Liver (tissue), 9 donors: ENCODE measurements around the gene AFDN. TPM values are rescaled to one million over a fixed set of nuclear protein-coding genes. Genes with fewer than 3 reads are reported as not detected.

Experiments
- DNase-seq: peaks from one replicate; pipeline ENCODE4 v3.0.0-alpha.2; 2017; ENCODE audit warnings: low spot score
- H3K27ac ChIP-seq, 2 donors: one replicate each; pipeline ENCODE4 v1.7.0; 2013; ENCODE audit warnings: inconsistent platforms in 2 of 2, low read length in 2 of 2, control low read depth in 1 of 2, low read depth in 1 of 2, mild to moderate bottlenecking in 1 of 2
- H3K27me3 ChIP-seq, 4 donors: one replicate each; pipeline versions ENCODE4 v1.6.1 to v1.7.0; 2013; ENCODE audit warnings: low read length in 3 of 4, inconsistent platforms in 1 of 4, mild to moderate bottlenecking in 1 of 4, moderate library complexity in 1 of 4; ENCODE audit not compliant: control insufficient read depth in 4 of 4, insufficient read depth in 4 of 4
- H3K36me3 ChIP-seq, 4 donors: one replicate each; pipeline versions ENCODE4 v1.6.1 to v1.7.0; 2013; ENCODE audit warnings: low read length in 3 of 4, mild to moderate bottlenecking in 3 of 4, low read depth in 1 of 4, moderate library complexity in 1 of 4; ENCODE audit not compliant: control insufficient read depth in 4 of 4, insufficient read depth in 3 of 4
- H3K4me1 ChIP-seq, 4 donors: one replicate each; pipeline versions ENCODE4 v1.6.1 to v1.7.0; 2013; ENCODE audit warnings: low read length in 3 of 4, mild to moderate bottlenecking in 3 of 4, moderate library complexity in 1 of 4; ENCODE audit not compliant: control insufficient read depth in 4 of 4, insufficient read depth in 4 of 4
- H3K4me3 ChIP-seq, 3 donors: one replicate each; pipeline versions ENCODE4 v1.6.1 to v1.7.0; 2013; ENCODE audit warnings: low read length in 3 of 3, control low read depth in 1 of 3, low read depth in 1 of 3, mild to moderate bottlenecking in 1 of 3
- H3K9ac ChIP-seq, 2 donors: one replicate each; pipeline ENCODE4 v1.7.0; 2013; ENCODE audit warnings: low read length in 2 of 2, mild to moderate bottlenecking in 2 of 2, moderate library complexity in 2 of 2, control low read depth in 1 of 2, low read depth in 1 of 2
- H3K9me3 ChIP-seq, 4 donors: one replicate each; pipeline versions ENCODE4 v1.6.1 to v1.7.0; 2013; ENCODE audit warnings: low read length in 3 of 4; ENCODE audit not compliant: control insufficient read depth in 4 of 4
- FOXA1 ChIP-seq: IDR thresholded peaks from 2 replicates; pipeline ENCODE4 v1.6.1; 2016; ENCODE audit warnings: antibody characterized with exemption
- GABPA ChIP-seq, 2 donors: IDR thresholded peaks in 1 of 2; conservative IDR thresholded peaks in 1 of 2; 2 replicates each; pipeline ENCODE4 v1.6.1; 2016; ENCODE audit warnings: antibody characterized with exemption in 2 of 2, mild to moderate bottlenecking in 1 of 2, moderate library complexity in 1 of 2
- HNF4A ChIP-seq, 2 donors: conservative IDR thresholded peaks; 2 replicates each; pipeline ENCODE4 v1.6.1; 2016; ENCODE audit warnings: antibody characterized with exemption in 2 of 2, mild to moderate bottlenecking in 2 of 2
- HNF4G ChIP-seq: IDR thresholded peaks from 2 replicates; pipeline ENCODE4 v1.6.1; 2016; ENCODE audit warnings: antibody characterized with exemption
- JUND ChIP-seq, 2 donors: IDR thresholded peaks; 2 replicates each; pipeline ENCODE4 v1.6.1; 2016; ENCODE audit warnings: antibody characterized with exemption in 2 of 2
- NR2F2 ChIP-seq: IDR thresholded peaks from 2 replicates; pipeline ENCODE4 v1.6.1; 2016; ENCODE audit warnings: antibody characterized with exemption
- RAD21 ChIP-seq, 2 donors: IDR thresholded peaks; 2 replicates each; pipeline ENCODE4 v1.6.1; 2016; ENCODE audit warnings: antibody characterized with exemption in 2 of 2, mild to moderate bottlenecking in 2 of 2
- RXRA ChIP-seq, 2 donors: IDR thresholded peaks; 2 replicates each; pipeline ENCODE4 v1.6.1; 2017 to 2018; ENCODE audit warnings: antibody characterized with exemption in 2 of 2, mild to moderate bottlenecking in 1 of 2
- SP1 ChIP-seq: IDR thresholded peaks from 2 replicates; pipeline ENCODE4 v1.6.1; 2018; ENCODE audit warnings: antibody characterized with exemption, mild to moderate bottlenecking
- TAF1 ChIP-seq: conservative IDR thresholded peaks from 2 replicates; pipeline ENCODE4 v1.6.1; 2016; ENCODE audit warnings: antibody characterized with exemption, mild to moderate bottlenecking
- YY1 ChIP-seq: IDR thresholded peaks from 2 replicates; pipeline ENCODE4 v1.6.1; 2016; ENCODE audit warnings: antibody characterized with exemption, mild to moderate bottlenecking
- WGBS: extraction: QIAGEN DNeasy Blood & Tissue Kit; methylation state at CpG from one replicate; pipeline ENCODE4 v1.1.7; 2013; 5-methylcytosine and 5-hydroxymethylcytosine counted together
- polyA plus RNA-seq, 2 donors: library from polyadenylated mRNA; stranded (reverse) in 1 of 2; unstranded in 1 of 2; fragments of 200-250 nt in 1 of 2; fragments of >200 nt in 1 of 2; fragmentation: Nextera tagmentation in 1 of 2; extraction: Ambion mirVana in 1 of 2; gene quantifications; one replicate each; pipeline versions ENCODE4 v1.2.1 to v1.2.3, GENCODE V29; 2013 to 2015
- total RNA-seq, 2 donors: library from RNA; depleted of rRNA; stranded (reverse); fragments of >200 nt; gene quantifications; one replicate each; pipeline ENCODE4 v1.2.3, GENCODE V29; 2014
- TF ChIP-seq, protein P1 (sequence below): IDR thresholded peaks from 2 replicates; pipeline ENCODE4 v1.6.1; 2016; ENCODE audit warnings: antibody characterized with exemption
- TF ChIP-seq, protein P2 (sequence below): IDR thresholded peaks from 2 replicates; pipeline ENCODE4 v1.6.1; 2016; ENCODE audit warnings: antibody characterized with exemption, mild to moderate bottlenecking
- donor health status: healthy.
- donor health status: healthy.
- donor health status: healthy.
- donor health status: healthy.
- donor health status: healthy.

AFDN gene
- total and polyA plus RNA-seq, 4 donors: 21.3 to 145 (median 29.3) TPM

DNA sequence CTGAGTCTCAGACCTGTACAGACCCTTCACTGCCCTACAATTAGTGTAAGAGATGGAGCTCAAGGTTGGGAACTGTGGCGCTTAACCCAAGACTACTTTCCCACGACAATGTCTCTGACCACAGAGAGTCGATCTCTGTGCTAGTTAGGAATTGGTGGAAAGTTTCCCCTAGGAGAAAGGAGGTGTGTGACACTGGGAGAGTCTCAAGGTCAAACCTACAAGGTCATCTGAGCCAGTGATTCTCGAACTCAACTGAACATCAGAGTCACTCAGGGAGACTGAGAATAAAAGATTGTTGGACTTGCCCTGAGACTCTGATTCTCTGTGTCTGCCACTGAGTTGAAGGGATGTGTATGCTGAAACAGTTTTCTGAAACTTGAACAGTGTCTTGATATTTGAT is 9.7 kb upstream of the AFDN start:
- no peaks in the 10 kb centered on the region for H3K36me3 ChIP-seq
- no peak overlapping the region for H3K27ac ChIP-seq
- WGBS: 95% methylated on average over 4 of the region's 4 CpGs
- no peak for TF ChIP-seq GABPA (IDR thresholded peaks at IDR 0.05 in 1 of 2, conservative IDR thresholded peaks at IDR 0.05 in 1 of 2)
- TF ChIP-seq HNF4G: no peak
- H3K4me3 ChIP-seq: no peak overlapping the region
- no peaks in the 10 kb centered on the region for H3K4me1 ChIP-seq
- H3K9ac ChIP-seq: no peak overlapping the region
- DNase-seq: no peak
- no peaks in the 10 kb centered on the region for H3K9me3 ChIP-seq
- no peaks in the 10 kb centered on the region for H3K27me3 ChIP-seq

DNA sequence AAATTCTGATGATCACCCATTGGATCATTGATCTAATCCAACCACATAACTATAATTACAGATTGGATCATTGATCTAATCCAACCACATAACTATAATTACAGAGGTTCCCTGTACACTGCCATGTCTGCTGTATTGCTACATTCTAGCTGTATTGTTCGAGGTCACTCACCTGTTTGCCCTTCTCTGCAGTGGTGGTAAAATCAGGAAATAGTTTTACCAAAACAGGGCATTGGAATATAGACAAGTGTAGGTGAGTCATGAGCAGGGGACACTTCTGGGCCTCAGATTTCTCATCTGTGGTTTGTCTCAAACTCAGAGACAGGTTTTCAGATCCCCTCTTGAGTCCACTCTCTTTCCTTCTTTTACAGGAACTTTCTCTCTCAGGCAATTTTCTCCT is 9.0 kb upstream of the AFDN start:
- WGBS: 66% methylated on average over 1 of the region's 1 CpG
- no peak for DNase-seq
- no peak overlapping the region for H3K27ac ChIP-seq
- H3K36me3 ChIP-seq: no peaks in the 10 kb centered on the region
- H3K9ac ChIP-seq: no peak overlapping the region
- H3K9me3 ChIP-seq: no peaks in the 10 kb centered on the region
- TF ChIP-seq RAD21 (IDR thresholded peaks at IDR 0.05) (no peak), TAF1 (no peak), RXRA (IDR thresholded peaks at IDR 0.05) (peak; percentile 41 to 50), JUND (IDR thresholded peaks at IDR 0.05) (peak in 1 of 2 donors; percentile 44), YY1 (no peak), HNF4G (no peak), HNF4A (conservative IDR thresholded peaks at IDR 0.05) (peak in 1 of 2 donors; percentile 19), SP1 (peak; percentile 6)
- no peaks in the 10 kb centered on the region for H3K27me3 ChIP-seq
- no peaks in the 10 kb centered on the region for H3K4me1 ChIP-seq
- no peak overlapping the region for H3K4me3 ChIP-seq

DNA sequence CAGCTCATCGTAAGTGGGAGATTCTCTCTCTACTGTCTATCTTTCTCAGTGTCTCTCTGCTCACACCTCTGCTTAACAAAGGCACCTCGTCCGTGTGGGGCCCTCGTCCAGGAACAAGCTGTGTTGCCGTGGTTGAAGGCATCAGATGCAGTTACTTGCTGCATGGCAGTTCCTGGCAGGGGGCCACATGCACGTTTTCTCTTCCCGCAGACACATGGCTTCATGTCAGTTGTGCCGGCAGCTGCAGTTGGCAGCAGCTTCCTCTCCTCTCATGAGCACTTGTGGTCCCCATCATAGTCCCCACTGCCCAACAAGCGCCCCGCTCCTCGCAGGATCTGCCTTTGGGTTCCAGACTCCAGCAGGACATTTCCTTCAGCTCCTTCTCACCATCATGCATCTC is 7.1 kb upstream of the AFDN start:
- WGBS: 76% methylated on average over 11 of the region's 11 CpGs
- TF ChIP-seq RXRA (IDR thresholded peaks at IDR 0.05): no peak
- TF ChIP-seq FOXA1: no peak
- no peak for TF ChIP-seq NR2F2
- TF ChIP-seq, protein P1, sequence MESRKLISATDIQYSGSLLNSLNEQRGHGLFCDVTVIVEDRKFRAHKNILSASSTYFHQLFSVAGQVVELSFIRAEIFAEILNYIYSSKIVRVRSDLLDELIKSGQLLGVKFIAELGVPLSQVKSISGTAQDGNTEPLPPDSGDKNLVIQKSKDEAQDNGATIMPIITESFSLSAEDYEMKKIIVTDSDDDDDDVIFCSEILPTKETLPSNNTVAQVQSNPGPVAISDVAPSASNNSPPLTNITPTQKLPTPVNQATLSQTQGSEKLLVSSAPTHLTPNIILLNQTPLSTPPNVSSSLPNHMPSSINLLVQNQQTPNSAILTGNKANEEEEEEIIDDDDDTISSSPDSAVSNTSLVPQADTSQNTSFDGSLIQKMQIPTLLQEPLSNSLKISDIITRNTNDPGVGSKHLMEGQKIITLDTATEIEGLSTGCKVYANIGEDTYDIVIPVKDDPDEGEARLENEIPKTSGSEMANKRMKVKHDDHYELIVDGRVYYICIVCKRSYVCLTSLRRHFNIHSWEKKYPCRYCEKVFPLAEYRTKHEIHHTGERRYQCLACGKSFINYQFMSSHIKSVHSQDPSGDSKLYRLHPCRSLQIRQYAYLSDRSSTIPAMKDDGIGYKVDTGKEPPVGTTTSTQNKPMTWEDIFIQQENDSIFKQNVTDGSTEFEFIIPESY: no peak
- TF ChIP-seq, protein P2, sequence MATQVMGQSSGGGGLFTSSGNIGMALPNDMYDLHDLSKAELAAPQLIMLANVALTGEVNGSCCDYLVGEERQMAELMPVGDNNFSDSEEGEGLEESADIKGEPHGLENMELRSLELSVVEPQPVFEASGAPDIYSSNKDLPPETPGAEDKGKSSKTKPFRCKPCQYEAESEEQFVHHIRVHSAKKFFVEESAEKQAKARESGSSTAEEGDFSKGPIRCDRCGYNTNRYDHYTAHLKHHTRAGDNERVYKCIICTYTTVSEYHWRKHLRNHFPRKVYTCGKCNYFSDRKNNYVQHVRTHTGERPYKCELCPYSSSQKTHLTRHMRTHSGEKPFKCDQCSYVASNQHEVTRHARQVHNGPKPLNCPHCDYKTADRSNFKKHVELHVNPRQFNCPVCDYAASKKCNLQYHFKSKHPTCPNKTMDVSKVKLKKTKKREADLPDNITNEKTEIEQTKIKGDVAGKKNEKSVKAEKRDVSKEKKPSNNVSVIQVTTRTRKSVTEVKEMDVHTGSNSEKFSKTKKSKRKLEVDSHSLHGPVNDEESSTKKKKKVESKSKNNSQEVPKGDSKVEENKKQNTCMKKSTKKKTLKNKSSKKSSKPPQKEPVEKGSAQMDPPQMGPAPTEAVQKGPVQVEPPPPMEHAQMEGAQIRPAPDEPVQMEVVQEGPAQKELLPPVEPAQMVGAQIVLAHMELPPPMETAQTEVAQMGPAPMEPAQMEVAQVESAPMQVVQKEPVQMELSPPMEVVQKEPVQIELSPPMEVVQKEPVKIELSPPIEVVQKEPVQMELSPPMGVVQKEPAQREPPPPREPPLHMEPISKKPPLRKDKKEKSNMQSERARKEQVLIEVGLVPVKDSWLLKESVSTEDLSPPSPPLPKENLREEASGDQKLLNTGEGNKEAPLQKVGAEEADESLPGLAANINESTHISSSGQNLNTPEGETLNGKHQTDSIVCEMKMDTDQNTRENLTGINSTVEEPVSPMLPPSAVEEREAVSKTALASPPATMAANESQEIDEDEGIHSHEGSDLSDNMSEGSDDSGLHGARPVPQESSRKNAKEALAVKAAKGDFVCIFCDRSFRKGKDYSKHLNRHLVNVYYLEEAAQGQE: no peak
- no peak for TF ChIP-seq YY1
- no peaks in the 10 kb centered on the region for H3K27me3 ChIP-seq
- H3K4me1 ChIP-seq: no peaks in the 10 kb centered on the region
- no peak overlapping the region for H3K9ac ChIP-seq
- peaks cover 0 to 4% (median 0%) of the 10 kb centered on the region in 4 donors for H3K36me3 ChIP-seq
- no peaks in the 10 kb centered on the region for H3K9me3 ChIP-seq
- DNase-seq: no peak
- no peak overlapping the region for H3K27ac ChIP-seq
- H3K4me3 ChIP-seq: no peak overlapping the region
